ENCODE measurements around the gene KIF6. TPM values are rescaled to one million over a fixed set of nuclear protein-coding genes. Genes with fewer than 3 reads are reported as not detected.

The KIF6 gene
- total RNA-seq, 5 donors from 2014 or later (not counting 1 experiment from before 2014, with no cell fraction given) = 0.53 TPM; not detected in 4

DNA sequence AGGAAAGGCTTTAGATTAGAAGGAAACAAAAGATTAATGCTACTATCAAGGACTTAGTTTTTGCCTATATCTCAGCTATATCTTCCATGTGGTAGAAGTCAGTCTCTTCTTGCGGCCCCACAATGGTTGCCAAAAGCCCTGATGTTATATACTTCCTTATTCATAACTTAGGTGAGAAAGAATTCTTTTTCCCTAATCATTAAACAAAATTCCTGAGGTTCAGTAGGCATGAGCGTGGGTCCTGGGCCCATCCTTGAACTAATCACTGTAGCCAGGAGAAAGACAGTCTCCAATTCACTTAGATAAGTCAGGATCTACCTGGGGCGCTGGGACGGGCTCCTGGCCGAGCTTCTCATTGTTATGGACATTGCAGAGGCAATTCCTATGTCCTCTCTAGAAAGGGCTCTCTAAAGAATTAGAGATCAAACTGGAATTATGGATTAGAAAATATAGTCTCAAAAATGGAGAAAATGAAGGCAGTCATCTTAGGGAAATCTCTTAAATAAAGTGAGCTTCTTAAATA, 134.3 kb downstream of the KIF6 start:
- no peak overlapping the region for H3K4me3 Mint-ChIP-seq
- H3K4me1 Mint-ChIP-seq = no peaks in the 10 kb centered on the region
- peaks cover 5 to 22% of the 10 kb centered on the region in 2 donors for H3K27me3 Mint-ChIP-seq
- Histone ChIP-seq H3K36me3 (ENCODE audit: control insufficient read depth in 2 of 2, extremely low read depth in 1 of 2, insufficient read depth in 1 of 2, low read length in 1 of 2) (no peaks in the 10 kb centered on the region), H3K27ac (ENCODE audit: low read length) (no peak overlapping the region), H3K9me3 (no peaks in the 10 kb centered on the region), H3K4me3 (ENCODE audit: control insufficient read depth in 1 of 2, extremely low read depth in 1 of 2, low read length in 1 of 2) (no peak overlapping the region), H3K4me1 (ENCODE audit: control insufficient read depth in 1 of 2, extremely low read depth in 1 of 2, insufficient read depth in 2 of 2, low read length in 2 of 2) (no peaks in the 10 kb centered on the region), H3K27me3 (replicated peaks in 1 of 2; ENCODE audit: control insufficient read depth in 2 of 2, extremely low read depth in 1 of 2, insufficient read depth in 2 of 2, low read length in 1 of 2) (no peaks in the 10 kb centered on the region)
- WGBS (ENCODE audit: insufficient coverage) = no CpG with 5 or more reads among the region's 5 CpGs
- CTCF ChIA-PET = no interaction called here
- H3K27ac Mint-ChIP-seq = no peak overlapping the region
- POLR2A ChIA-PET = no interaction called here
- no peaks in the 10 kb centered on the region for H3K36me3 Mint-ChIP-seq
- DNase-seq = no peak
- peaks cover 0 to 3% (median 0%) of the 10 kb centered on the region in 3 donors for H3K9me3 Mint-ChIP-seq
- ATAC-seq (replicated peaks in 1 of 4) = no peak

GRCh38 chr6:39587080-39587479, 138.1 kb downstream of the KIF6 start:
- CTCF ChIA-PET = no interaction called here
- H3K27me3 Mint-ChIP-seq = peaks cover 11 to 16% of the 10 kb centered on the region in 2 donors
- DNase-seq (no peak), ATAC-seq (replicated peaks in 1 of 4) (no peak)
- no peak overlapping the region for H3K27ac Mint-ChIP-seq
- no peak overlapping the region for H3K27ac ChIP-seq (ENCODE audit: low read length)
- H3K36me3 ChIP-seq (ENCODE audit: control insufficient read depth in 2 of 2, extremely low read depth in 1 of 2, insufficient read depth in 1 of 2, low read length in 1 of 2) = no peaks in the 10 kb centered on the region
- H3K4me3 Mint-ChIP-seq = no peak overlapping the region
- no peaks in the 10 kb centered on the region for H3K36me3 Mint-ChIP-seq
- H3K9me3 ChIP-seq = no peaks in the 10 kb centered on the region
- no peak overlapping the region for H3K4me3 ChIP-seq (ENCODE audit: control insufficient read depth in 1 of 2, extremely low read depth in 1 of 2, low read length in 1 of 2)
- WGBS (ENCODE audit: insufficient coverage) = 100% methylated on average over 1 of the region's 4 CpGs
- POLR2A ChIA-PET = no interaction called here
- H3K4me1 Mint-ChIP-seq = no peaks in the 10 kb centered on the region
- no peaks in the 10 kb centered on the region for H3K9me3 Mint-ChIP-seq
- no peaks in the 10 kb centered on the region for H3K27me3 ChIP-seq (replicated peaks in 1 of 2; ENCODE audit: control insufficient read depth in 2 of 2, extremely low read depth in 1 of 2, insufficient read depth in 2 of 2, low read length in 1 of 2)
- no peaks in the 10 kb centered on the region for H3K4me1 ChIP-seq (ENCODE audit: control insufficient read depth in 1 of 2, extremely low read depth in 1 of 2, insufficient read depth in 2 of 2, low read length in 2 of 2)

- Histone ChIP-seq H3K9me3 (no peaks in the 10 kb centered on the region), H3K27me3 (replicated peaks in 1 of 2; ENCODE audit: control insufficient read depth in 2 of 2, extremely low read depth in 1 of 2, insufficient read depth in 2 of 2, low read length in 1 of 2) (peaks cover 0 to 2% of the 10 kb centered on the region in 2 experiments), H3K4me3 (ENCODE audit: control insufficient read depth in 1 of 2, extremely low read depth in 1 of 2, low read length in 1 of 2) (no peak overlapping the region), H3K27ac (ENCODE audit: low read length) (no peak overlapping the region), H3K36me3 (ENCODE audit: control insufficient read depth in 2 of 2, extremely low read depth in 1 of 2, insufficient read depth in 1 of 2, low read length in 1 of 2) (no peaks in the 10 kb centered on the region), H3K4me1 (ENCODE audit: control insufficient read depth in 1 of 2, extremely low read depth in 1 of 2, insufficient read depth in 2 of 2, low read length in 2 of 2) (no peaks in the 10 kb centered on the region)
- H3K9me3 Mint-ChIP-seq = no peaks in the 10 kb centered on the region
- no peaks in the 10 kb centered on the region for H3K4me1 Mint-ChIP-seq
- H3K36me3 Mint-ChIP-seq = no peaks in the 10 kb centered on the region
- no peak for DNase-seq
- no peak overlapping the region for H3K4me3 Mint-ChIP-seq
- peaks cover 11 to 24% of the 10 kb centered on the region in 2 donors for H3K27me3 Mint-ChIP-seq
- 100% methylated on average over 1 of the region's 2 CpGs for WGBS (ENCODE audit: insufficient coverage)
- ChIA-PET CTCF (no interaction called here), POLR2A (no interaction called here)
- no peak for ATAC-seq (replicated peaks in 1 of 4)
- no peak overlapping the region for H3K27ac Mint-ChIP-seq
Measured at GRCh38 chr6:39585641-39586040, 139.6 kb downstream of the KIF6 start.

GRCh38 chr6:39577446-39578165, 147.6 kb downstream of the KIF6 start:
- Histone ChIP-seq H3K4me1 (ENCODE audit: control insufficient read depth in 1 of 2, extremely low read depth in 1 of 2, insufficient read depth in 2 of 2, low read length in 2 of 2) (no peaks in the 10 kb centered on the region), H3K36me3 (ENCODE audit: control insufficient read depth in 2 of 2, extremely low read depth in 1 of 2, insufficient read depth in 1 of 2, low read length in 1 of 2) (no peaks in the 10 kb centered on the region), H3K9me3 (no peaks in the 10 kb centered on the region), H3K27ac (ENCODE audit: low read length) (no peak overlapping the region), H3K27me3 (replicated peaks in 1 of 2; ENCODE audit: control insufficient read depth in 2 of 2, extremely low read depth in 1 of 2, insufficient read depth in 2 of 2, low read length in 1 of 2) (peaks cover 0 to 2% of the 10 kb centered on the region in 2 experiments), H3K4me3 (ENCODE audit: control insufficient read depth in 1 of 2, extremely low read depth in 1 of 2, low read length in 1 of 2) (no peak overlapping the region)
- Mint-ChIP-seq H3K36me3 (no peaks in the 10 kb centered on the region), H3K4me1 (no peaks in the 10 kb centered on the region), H3K9me3 (peaks cover 0 to 3% (median 0%) of the 10 kb centered on the region in 3 donors), H3K4me3 (no peak overlapping the region), H3K27me3 (peaks cover 10 to 17% of the 10 kb centered on the region in 2 donors), H3K27ac (no peak overlapping the region)
- no peak for ATAC-seq (replicated peaks in 1 of 4)
- POLR2A ChIA-PET = interaction anchor here (0.6 to 0.7 kb wide), 2 partner anchors 11 to 69 kb away, joined by 4 to 6 read pairs; no protein-coding TSS in a partner anchor
- 90% methylated on average over 4 of the region's 6 CpGs for WGBS (ENCODE audit: insufficient coverage)
- DNase-seq = no peak
- CTCF ChIA-PET = no interaction called here

DNA sequence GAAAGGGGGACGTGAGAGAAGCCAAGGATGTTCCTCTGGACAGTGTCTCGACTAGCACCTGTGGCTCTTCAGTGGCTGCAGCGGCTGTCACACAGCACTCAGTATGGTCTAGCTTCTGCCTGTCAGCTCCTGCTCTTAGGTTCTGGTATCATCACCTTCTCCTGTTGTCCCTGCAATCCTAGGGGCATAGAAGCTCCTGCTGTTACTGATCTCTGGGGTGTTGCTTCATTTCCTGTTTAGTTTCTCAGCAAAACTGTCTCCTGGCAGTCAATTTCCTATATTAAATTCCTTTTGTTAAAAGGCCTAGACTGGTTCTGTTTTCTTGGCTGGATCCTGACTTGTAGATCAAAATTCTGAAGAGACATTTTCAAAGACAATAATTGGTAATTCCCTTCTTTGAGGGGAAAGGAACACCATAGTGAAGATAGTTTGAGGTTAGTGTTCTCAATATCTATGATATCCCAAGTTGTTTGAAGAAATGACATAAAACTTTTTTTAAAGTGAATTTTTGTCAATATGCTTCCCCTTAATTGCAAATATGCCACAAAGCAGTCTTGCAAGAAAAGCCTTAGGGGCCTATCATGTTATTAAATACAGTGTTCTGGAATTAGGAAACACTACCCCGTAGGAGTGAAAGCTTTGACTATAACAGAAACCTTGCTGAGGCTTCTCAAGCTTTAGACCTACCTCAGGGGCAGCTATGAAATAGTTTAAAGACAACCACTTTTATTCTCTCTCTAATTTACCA, 148.5 kb downstream of the KIF6 start:
- Histone ChIP-seq H3K9me3 (no peaks in the 10 kb centered on the region), H3K27me3 (replicated peaks in 1 of 2; ENCODE audit: control insufficient read depth in 2 of 2, extremely low read depth in 1 of 2, insufficient read depth in 2 of 2, low read length in 1 of 2) (peaks cover 0 to 2% of the 10 kb centered on the region in 2 experiments), H3K4me1 (ENCODE audit: control insufficient read depth in 1 of 2, extremely low read depth in 1 of 2, insufficient read depth in 2 of 2, low read length in 2 of 2) (no peaks in the 10 kb centered on the region), H3K36me3 (ENCODE audit: control insufficient read depth in 2 of 2, extremely low read depth in 1 of 2, insufficient read depth in 1 of 2, low read length in 1 of 2) (no peaks in the 10 kb centered on the region), H3K27ac (ENCODE audit: low read length) (no peak overlapping the region), H3K4me3 (ENCODE audit: control insufficient read depth in 1 of 2, extremely low read depth in 1 of 2, low read length in 1 of 2) (no peak overlapping the region)
- CTCF ChIA-PET = no interaction called here
- Mint-ChIP-seq H3K4me1 (no peaks in the 10 kb centered on the region), H3K9me3 (peaks cover 0 to 3% (median 0%) of the 10 kb centered on the region in 3 donors), H3K27me3 (peaks cover 10 to 17% of the 10 kb centered on the region in 2 donors), H3K36me3 (no peaks in the 10 kb centered on the region), H3K27ac (no peak overlapping the region), H3K4me3 (no peak overlapping the region)
- DNase-seq (no peak), ATAC-seq (replicated peaks in 1 of 4) (no peak)
- WGBS (ENCODE audit: insufficient coverage) = 80% methylated on average over 3 of the region's 4 CpGs
- POLR2A ChIA-PET = no interaction called here

GRCh38 chr6:39574991-39575390, 150.2 kb downstream of the KIF6 start:
- Histone ChIP-seq H3K27ac (ENCODE audit: low read length) (no peak overlapping the region), H3K9me3 (no peaks in the 10 kb centered on the region), H3K4me3 (ENCODE audit: control insufficient read depth in 1 of 2, extremely low read depth in 1 of 2, low read length in 1 of 2) (no peak overlapping the region), H3K4me1 (ENCODE audit: control insufficient read depth in 1 of 2, extremely low read depth in 1 of 2, insufficient read depth in 2 of 2, low read length in 2 of 2) (no peaks in the 10 kb centered on the region), H3K36me3 (ENCODE audit: control insufficient read depth in 2 of 2, extremely low read depth in 1 of 2, insufficient read depth in 1 of 2, low read length in 1 of 2) (no peaks in the 10 kb centered on the region), H3K27me3 (replicated peaks in 1 of 2; ENCODE audit: control insufficient read depth in 2 of 2, extremely low read depth in 1 of 2, insufficient read depth in 2 of 2, low read length in 1 of 2) (no peaks in the 10 kb centered on the region)
- H3K4me3 Mint-ChIP-seq = no peak overlapping the region
- DNase-seq (no peak), ATAC-seq (replicated peaks in 1 of 4) (no peak)
- ChIA-PET POLR2A (no interaction called here), CTCF (no interaction called here)
- peaks cover 0 to 3% (median 0%) of the 10 kb centered on the region in 3 donors for H3K9me3 Mint-ChIP-seq
- no peaks in the 10 kb centered on the region for H3K4me1 Mint-ChIP-seq
- no peak overlapping the region for H3K27ac Mint-ChIP-seq
- H3K27me3 Mint-ChIP-seq = peaks cover 12% of the 10 kb centered on the region in 2 donors
- WGBS (ENCODE audit: insufficient coverage) = no CpG with 5 or more reads among the region's 7 CpGs
- H3K36me3 Mint-ChIP-seq = no peaks in the 10 kb centered on the region

All from T-cell (primary cell).